Astrocyte (in vitro differentiated cells and primary cell): ENCODE data around the gene FAM199X. TPM values are rescaled to one million over a fixed set of nuclear protein-coding genes. Genes with fewer than 3 reads are reported as not detected.

Source experiments
- DNase-seq: peaks from one replicate; pipeline ENCODE4 v3.0.0-alpha.2; 2010; ENCODE audit warnings: low read depth
- FAIRE-seq: peaks from 2 replicates; lab custom pipeline; 2011; peaks lifted over from hg19 to GRCh38; lab: Jason Lieb, UNC
- H2AFZ ChIP-seq: 2 replicates; pipeline ENCODE4 v1.6.0; 2012; ENCODE audit warnings: low read depth, low read length, inconsistent platforms
- H3K27ac ChIP-seq: 2 replicates; pipeline ENCODE4 v1.5.1; 2011; ENCODE audit warnings: low read depth, low read length, inconsistent platforms
- H3K27me3 ChIP-seq: 2 replicates; pipeline ENCODE4 v1.6.0; 2011; ENCODE audit warnings: low read length, inconsistent platforms; ENCODE audit not compliant: insufficient read depth
- H3K36me3 ChIP-seq: 2 replicates; pipeline ENCODE4 v1.5.1; 2011; ENCODE audit warnings: low read length, inconsistent platforms; ENCODE audit not compliant: insufficient read depth
- H3K4me1 ChIP-seq: 2 replicates; pipeline ENCODE4 v1.5.1; 2011; ENCODE audit warnings: low read length, inconsistent platforms; ENCODE audit not compliant: insufficient read depth
- H3K4me2 ChIP-seq: 2 replicates; pipeline ENCODE4 v1.6.0; 2012; ENCODE audit warnings: low read length, inconsistent platforms
- H3K4me3 ChIP-seq: 2 replicates; pipeline ENCODE4 v1.5.1; 2011; ENCODE audit warnings: low read depth, mild to moderate bottlenecking, low read length, inconsistent platforms; ENCODE audit not compliant: insufficient read depth
- H3K79me2 ChIP-seq: 2 replicates; pipeline ENCODE4 v1.6.0; 2012; ENCODE audit warnings: mild to moderate bottlenecking, low read length, inconsistent platforms; ENCODE audit not compliant: insufficient read depth
- H3K9ac ChIP-seq: 2 replicates; pipeline ENCODE4 v1.6.0; 2012; ENCODE audit warnings: mild to moderate bottlenecking, low read length, inconsistent platforms
- H3K9me3 ChIP-seq: 2 replicates; pipeline ENCODE4 v1.5.1; 2012; ENCODE audit warnings: low read depth, mild to moderate bottlenecking, low read length, inconsistent platforms; ENCODE audit not compliant: insufficient read depth
- H4K20me1 ChIP-seq: 2 replicates; pipeline ENCODE4 v1.6.0; 2012; ENCODE audit warnings: low read length, inconsistent platforms; ENCODE audit not compliant: insufficient read depth
- H3K27ac Mint-ChIP-seq: one replicate; pipeline ENCODE4 v1.8.0; 2021; ENCODE audit warnings: mild to moderate bottlenecking, mixed read lengths; ENCODE audit not compliant: unreplicated experiment
- H3K27me3 Mint-ChIP-seq: one replicate; pipeline ENCODE4 v1.8.0; 2021; ENCODE audit warnings: low read depth, mixed read lengths; ENCODE audit not compliant: unreplicated experiment
- H3K36me3 Mint-ChIP-seq: one replicate; pipeline ENCODE4 v1.8.0; 2021; ENCODE audit warnings: low read depth, mixed read lengths; ENCODE audit not compliant: unreplicated experiment
- H3K4me1 Mint-ChIP-seq: one replicate; pipeline ENCODE4 v1.8.0; 2021; ENCODE audit warnings: low read depth, mixed read lengths; ENCODE audit not compliant: unreplicated experiment
- H3K4me3 Mint-ChIP-seq: one replicate; pipeline ENCODE4 v1.8.0; 2021; ENCODE audit warnings: mild to moderate bottlenecking, moderate library complexity, mixed read lengths; ENCODE audit not compliant: unreplicated experiment
- H3K9me3 Mint-ChIP-seq: one replicate; pipeline ENCODE4 v1.8.0; 2021; ENCODE audit warnings: mild to moderate bottlenecking, mixed read lengths; ENCODE audit not compliant: unreplicated experiment
- EZH2 ChIP-seq: IDR thresholded peaks from 2 replicates; pipeline ENCODE4 v1.6.1; 2012; ENCODE audit warnings: mild to moderate bottlenecking, low read length, inconsistent platforms; ENCODE audit not compliant: insufficient read depth
- total RNA-seq: library from RNA; stranded (reverse); gene quantifications from 2 replicates; pipeline ENCODE4 v1.2.1, GENCODE V29; 2021
- TF ChIP-seq, protein P1 (sequence below): IDR thresholded peaks from 2 replicates; pipeline ENCODE4 v1.5.1; 2011; ENCODE audit warnings: low read depth, mild to moderate bottlenecking, inconsistent platforms, low read length, moderate library complexity; ENCODE audit not compliant: insufficient read depth

The FAM199X gene
- total RNA-seq, 1 donor from 2014 or later, result 28.8 TPM

GRCh38 chrX:104195013-104195412, 28.8 kb downstream of the FAM199X start:
- peaks cover 4% of the 10 kb centered on the region for H3K4me1 Mint-ChIP-seq
- DNase-seq (no peak), FAIRE-seq (no peak)
- no peak overlapping the region for H2AFZ ChIP-seq
- no peak overlapping the region for H3K4me3 Mint-ChIP-seq
- TF ChIP-seq, protein P1, sequence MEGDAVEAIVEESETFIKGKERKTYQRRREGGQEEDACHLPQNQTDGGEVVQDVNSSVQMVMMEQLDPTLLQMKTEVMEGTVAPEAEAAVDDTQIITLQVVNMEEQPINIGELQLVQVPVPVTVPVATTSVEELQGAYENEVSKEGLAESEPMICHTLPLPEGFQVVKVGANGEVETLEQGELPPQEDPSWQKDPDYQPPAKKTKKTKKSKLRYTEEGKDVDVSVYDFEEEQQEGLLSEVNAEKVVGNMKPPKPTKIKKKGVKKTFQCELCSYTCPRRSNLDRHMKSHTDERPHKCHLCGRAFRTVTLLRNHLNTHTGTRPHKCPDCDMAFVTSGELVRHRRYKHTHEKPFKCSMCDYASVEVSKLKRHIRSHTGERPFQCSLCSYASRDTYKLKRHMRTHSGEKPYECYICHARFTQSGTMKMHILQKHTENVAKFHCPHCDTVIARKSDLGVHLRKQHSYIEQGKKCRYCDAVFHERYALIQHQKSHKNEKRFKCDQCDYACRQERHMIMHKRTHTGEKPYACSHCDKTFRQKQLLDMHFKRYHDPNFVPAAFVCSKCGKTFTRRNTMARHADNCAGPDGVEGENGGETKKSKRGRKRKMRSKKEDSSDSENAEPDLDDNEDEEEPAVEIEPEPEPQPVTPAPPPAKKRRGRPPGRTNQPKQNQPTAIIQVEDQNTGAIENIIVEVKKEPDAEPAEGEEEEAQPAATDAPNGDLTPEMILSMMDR, result no peak
- no peak for TF ChIP-seq EZH2
- peaks cover 1% of the 10 kb centered on the region for H3K36me3 ChIP-seq
- no peaks in the 10 kb centered on the region for H3K9me3 Mint-ChIP-seq
- no peak overlapping the region for H3K4me3 ChIP-seq
- H3K27me3 Mint-ChIP-seq, result no peaks in the 10 kb centered on the region
- H3K4me2 ChIP-seq, result no peak overlapping the region
- H3K27ac ChIP-seq, result no peak overlapping the region
- peaks cover 2% of the 10 kb centered on the region for H3K4me1 ChIP-seq
- H3K27me3 ChIP-seq, result no peaks in the 10 kb centered on the region
- H4K20me1 ChIP-seq, result no peaks in the 10 kb centered on the region
- H3K36me3 Mint-ChIP-seq, result no peaks in the 10 kb centered on the region
- no peak overlapping the region for H3K9ac ChIP-seq
- H3K9me3 ChIP-seq, result no peaks in the 10 kb centered on the region
- H3K27ac Mint-ChIP-seq, result no peak overlapping the region
- no peaks in the 10 kb centered on the region for H3K79me2 ChIP-seq

- Histone ChIP-seq H3K27ac (no peak overlapping the region), H3K79me2 (no peaks in the 10 kb centered on the region), H3K27me3 (no peaks in the 10 kb centered on the region), H2AFZ (no peak overlapping the region), H3K36me3 (no peaks in the 10 kb centered on the region), H4K20me1 (no peaks in the 10 kb centered on the region), H3K4me2 (no peak overlapping the region), H3K9ac (no peak overlapping the region), H3K4me3 (no peak overlapping the region), H3K4me1 (peaks cover 2% of the 10 kb centered on the region), H3K9me3 (no peaks in the 10 kb centered on the region)
- Mint-ChIP-seq H3K27me3 (no peaks in the 10 kb centered on the region), H3K9me3 (no peaks in the 10 kb centered on the region), H3K4me1 (peaks cover 4% of the 10 kb centered on the region), H3K36me3 (no peaks in the 10 kb centered on the region), H3K4me3 (no peak overlapping the region), H3K27ac (no peak overlapping the region)
- DNase-seq (no peak), FAIRE-seq (peak; percentile 97)
- TF ChIP-seq, protein P1, result peak; percentile 59
- no peak for TF ChIP-seq EZH2
Observed at GRCh38 chrX:104195489-104196084, 29.3 kb downstream of the FAM199X start.

- Histone ChIP-seq H3K9ac (no peak overlapping the region), H3K36me3 (no peaks in the 10 kb centered on the region), H3K9me3 (no peaks in the 10 kb centered on the region), H2AFZ (no peak overlapping the region), H3K4me2 (no peak overlapping the region), H3K27ac (no peak overlapping the region), H4K20me1 (no peaks in the 10 kb centered on the region), H3K27me3 (no peaks in the 10 kb centered on the region), H3K79me2 (no peaks in the 10 kb centered on the region), H3K4me1 (no peaks in the 10 kb centered on the region), H3K4me3 (no peak overlapping the region)
- Mint-ChIP-seq H3K4me3 (no peak overlapping the region), H3K4me1 (no peaks in the 10 kb centered on the region), H3K36me3 (no peaks in the 10 kb centered on the region), H3K27ac (no peak overlapping the region), H3K27me3 (no peaks in the 10 kb centered on the region), H3K9me3 (peaks cover 2% of the 10 kb centered on the region)
- FAIRE-seq, result peak; percentile 17
- no peak for TF ChIP-seq EZH2
- TF ChIP-seq, protein P1, result no peak
- DNase-seq, result no peak
Observed at GRCh38 chrX:104205548-104205947, 39.3 kb downstream of the FAM199X start.
